ENCODE results near the gene CATSPER1.

- TF ChIP-seq, protein P1, sequence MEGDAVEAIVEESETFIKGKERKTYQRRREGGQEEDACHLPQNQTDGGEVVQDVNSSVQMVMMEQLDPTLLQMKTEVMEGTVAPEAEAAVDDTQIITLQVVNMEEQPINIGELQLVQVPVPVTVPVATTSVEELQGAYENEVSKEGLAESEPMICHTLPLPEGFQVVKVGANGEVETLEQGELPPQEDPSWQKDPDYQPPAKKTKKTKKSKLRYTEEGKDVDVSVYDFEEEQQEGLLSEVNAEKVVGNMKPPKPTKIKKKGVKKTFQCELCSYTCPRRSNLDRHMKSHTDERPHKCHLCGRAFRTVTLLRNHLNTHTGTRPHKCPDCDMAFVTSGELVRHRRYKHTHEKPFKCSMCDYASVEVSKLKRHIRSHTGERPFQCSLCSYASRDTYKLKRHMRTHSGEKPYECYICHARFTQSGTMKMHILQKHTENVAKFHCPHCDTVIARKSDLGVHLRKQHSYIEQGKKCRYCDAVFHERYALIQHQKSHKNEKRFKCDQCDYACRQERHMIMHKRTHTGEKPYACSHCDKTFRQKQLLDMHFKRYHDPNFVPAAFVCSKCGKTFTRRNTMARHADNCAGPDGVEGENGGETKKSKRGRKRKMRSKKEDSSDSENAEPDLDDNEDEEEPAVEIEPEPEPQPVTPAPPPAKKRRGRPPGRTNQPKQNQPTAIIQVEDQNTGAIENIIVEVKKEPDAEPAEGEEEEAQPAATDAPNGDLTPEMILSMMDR (IDR thresholded peaks at IDR 0.05): no peak
- TF ChIP-seq POLR2AphosphoS5 (IDR thresholded peaks at IDR 0.05; ENCODE audit: insufficient read depth in 1 of 2, low read depth in 1 of 2): no peak
These were observed 46.2 kb upstream of the CATSPER1 start for GRCh38 chr11:66072518-66072917.

All from vagina (tissue), 2 donors.